HG03460 (cell line): ENCODE measurements around the gene CFAP77.

Experiments used
- ATAC-seq: cut with Tn5 transposase; IDR thresholded peaks from one replicate; pipeline ENCODE4 v1.9.1; 2021; ENCODE audit not compliant: unreplicated experiment

The CFAP77 gene

GRCh38 chr9:132590318-132591182, 180.5 kb downstream of the CFAP77 start:
- ATAC-seq, result no peak

- no peak for ATAC-seq
These were observed 181.2 kb downstream of the CFAP77 start for GRCh38 chr9:132591244-132591643.

GRCh38 chr9:132591751-132592314, 181.8 kb downstream of the CFAP77 start:
- no peak for ATAC-seq

- ATAC-seq, result no peak
These were observed 182.4 kb downstream of the CFAP77 start for GRCh38 chr9:132592451-132592850.

GRCh38 chr9:132594412-132594811, 184.4 kb downstream of the CFAP77 start:
- no peak for ATAC-seq

GRCh38 chr9:132595319-132595718, 185.3 kb downstream of the CFAP77 start:
- ATAC-seq, result no peak

- ATAC-seq, result no peak
These were observed 186.2 kb downstream of the CFAP77 start for GRCh38 chr9:132596200-132596599.

GRCh38 chr9:132597073-132597775, 187.2 kb downstream of the CFAP77 start:
- no peak for ATAC-seq

GRCh38 chr9:132600326-132600984, 190.4 kb downstream of the CFAP77 start:
- ATAC-seq, result no peak

- ATAC-seq, result no peak
These were observed 192.2 kb downstream of the CFAP77 start for GRCh38 chr9:132602207-132602606.

GRCh38 chr9:132605387-132605786, 195.4 kb downstream of the CFAP77 start:
- no peak for ATAC-seq

- ATAC-seq, result no peak
These were observed 196.1 kb downstream of the CFAP77 start for GRCh38 chr9:132606066-132606465.

GRCh38 chr9:132609184-132609583, 199.2 kb downstream of the CFAP77 start:
- no peak for ATAC-seq

GRCh38 chr9:132609829-132610228, 199.8 kb downstream of the CFAP77 start:
- ATAC-seq, result no peak

- no peak for ATAC-seq
These were observed 200.7 kb downstream of the CFAP77 start for GRCh38 chr9:132610661-132611060.

- ATAC-seq, result no peak
These were observed 204.3 kb downstream of the CFAP77 start for GRCh38 chr9:132614324-132614723.

- no peak for ATAC-seq
These were observed 205.8 kb downstream of the CFAP77 start for GRCh38 chr9:132615774-132616173.

- ATAC-seq, result no peak
These were observed 206.7 kb downstream of the CFAP77 start for GRCh38 chr9:132616725-132617124.

- ATAC-seq, result no peak
These were observed 212.1 kb downstream of the CFAP77 start for GRCh38 chr9:132622159-132622558.
